ENCODE measurements around the gene UNC45A.

GRCh38 chr15:90912770-90913075 is 22.4 kb upstream of the UNC45A start:
- no peak for TF ChIP-seq FOXA1 (IDR thresholded peaks at IDR 0.05)
- TF ChIP-seq, protein P1, sequence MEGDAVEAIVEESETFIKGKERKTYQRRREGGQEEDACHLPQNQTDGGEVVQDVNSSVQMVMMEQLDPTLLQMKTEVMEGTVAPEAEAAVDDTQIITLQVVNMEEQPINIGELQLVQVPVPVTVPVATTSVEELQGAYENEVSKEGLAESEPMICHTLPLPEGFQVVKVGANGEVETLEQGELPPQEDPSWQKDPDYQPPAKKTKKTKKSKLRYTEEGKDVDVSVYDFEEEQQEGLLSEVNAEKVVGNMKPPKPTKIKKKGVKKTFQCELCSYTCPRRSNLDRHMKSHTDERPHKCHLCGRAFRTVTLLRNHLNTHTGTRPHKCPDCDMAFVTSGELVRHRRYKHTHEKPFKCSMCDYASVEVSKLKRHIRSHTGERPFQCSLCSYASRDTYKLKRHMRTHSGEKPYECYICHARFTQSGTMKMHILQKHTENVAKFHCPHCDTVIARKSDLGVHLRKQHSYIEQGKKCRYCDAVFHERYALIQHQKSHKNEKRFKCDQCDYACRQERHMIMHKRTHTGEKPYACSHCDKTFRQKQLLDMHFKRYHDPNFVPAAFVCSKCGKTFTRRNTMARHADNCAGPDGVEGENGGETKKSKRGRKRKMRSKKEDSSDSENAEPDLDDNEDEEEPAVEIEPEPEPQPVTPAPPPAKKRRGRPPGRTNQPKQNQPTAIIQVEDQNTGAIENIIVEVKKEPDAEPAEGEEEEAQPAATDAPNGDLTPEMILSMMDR (IDR thresholded peaks at IDR 0.05; ENCODE audit: low read depth, low read length, missing input control) = no peak
- TF ChIP-seq, protein P2, sequence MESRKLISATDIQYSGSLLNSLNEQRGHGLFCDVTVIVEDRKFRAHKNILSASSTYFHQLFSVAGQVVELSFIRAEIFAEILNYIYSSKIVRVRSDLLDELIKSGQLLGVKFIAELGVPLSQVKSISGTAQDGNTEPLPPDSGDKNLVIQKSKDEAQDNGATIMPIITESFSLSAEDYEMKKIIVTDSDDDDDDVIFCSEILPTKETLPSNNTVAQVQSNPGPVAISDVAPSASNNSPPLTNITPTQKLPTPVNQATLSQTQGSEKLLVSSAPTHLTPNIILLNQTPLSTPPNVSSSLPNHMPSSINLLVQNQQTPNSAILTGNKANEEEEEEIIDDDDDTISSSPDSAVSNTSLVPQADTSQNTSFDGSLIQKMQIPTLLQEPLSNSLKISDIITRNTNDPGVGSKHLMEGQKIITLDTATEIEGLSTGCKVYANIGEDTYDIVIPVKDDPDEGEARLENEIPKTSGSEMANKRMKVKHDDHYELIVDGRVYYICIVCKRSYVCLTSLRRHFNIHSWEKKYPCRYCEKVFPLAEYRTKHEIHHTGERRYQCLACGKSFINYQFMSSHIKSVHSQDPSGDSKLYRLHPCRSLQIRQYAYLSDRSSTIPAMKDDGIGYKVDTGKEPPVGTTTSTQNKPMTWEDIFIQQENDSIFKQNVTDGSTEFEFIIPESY (IDR thresholded peaks at IDR 0.05) = no peak
- TF ChIP-seq, protein P3, sequence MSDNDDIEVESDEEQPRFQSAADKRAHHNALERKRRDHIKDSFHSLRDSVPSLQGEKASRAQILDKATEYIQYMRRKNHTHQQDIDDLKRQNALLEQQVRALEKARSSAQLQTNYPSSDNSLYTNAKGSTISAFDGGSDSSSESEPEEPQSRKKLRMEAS (IDR thresholded peaks at IDR 0.05) = no peak
